ENCODE measurements around the gene ZSWIM1.

Gene ZSWIM1

DNA sequence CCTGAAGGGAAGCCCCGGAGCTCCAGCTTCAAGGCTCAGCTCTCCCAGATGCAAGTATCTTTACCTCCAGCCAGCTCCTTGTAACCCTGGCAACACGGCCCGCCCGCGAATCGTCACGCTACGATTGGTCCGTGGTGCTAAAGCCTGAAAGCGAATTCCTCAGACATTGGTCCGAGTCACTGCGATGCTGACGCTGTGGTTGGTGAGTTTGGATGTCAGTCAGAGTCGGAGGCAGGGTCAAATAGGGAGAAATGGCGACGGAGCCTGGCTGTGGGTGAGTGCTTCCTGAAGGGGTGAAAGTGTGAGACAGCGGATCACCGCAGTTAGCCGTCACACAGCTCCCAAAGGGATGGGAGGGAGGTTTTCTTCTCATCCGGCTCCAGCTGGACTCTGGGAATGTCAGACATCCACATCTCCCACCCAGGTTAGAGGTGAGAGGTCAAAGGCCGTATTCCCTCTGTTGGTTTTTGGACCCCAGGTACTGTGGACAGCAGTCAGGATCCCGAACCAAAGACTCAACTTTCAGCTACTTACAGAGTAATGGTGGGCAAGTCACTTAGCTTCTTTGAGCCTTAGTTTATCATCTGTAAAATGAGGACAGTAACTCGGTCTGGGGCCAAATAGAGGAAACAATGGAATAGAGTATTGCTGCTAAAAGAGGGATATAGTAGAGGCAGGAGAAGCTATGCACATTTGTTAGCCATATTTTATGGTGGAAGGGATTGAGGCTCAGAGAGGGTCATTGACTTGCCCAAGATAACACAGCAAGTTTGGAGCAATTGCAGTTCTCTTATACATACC, at the start of gene ZSWIM1:
ZSWIM1 (plus strand) TSS at position 240 of the 801 bp plus-strand sequence. CDS start 1,366 bp downstream, outside the sequence.
- peak; percentile 98 for DNase-seq
- in situ Hi-C loops (cut with HindIII; ENCODE audit: low pct_ligation_motif_present, low pct_unique_long_range_greater_than_20kb, low sequenced_read_pairs), result no loop called here

GRCh38 chr20:45832619-45833018, 48.4 kb upstream of the ZSWIM1 start:
- no peak for DNase-seq
- in situ Hi-C loops (cut with HindIII; ENCODE audit: low pct_ligation_motif_present, low pct_unique_long_range_greater_than_20kb, low sequenced_read_pairs), result no loop called here

GRCh38 chr20:45833030-45833882, 47.8 kb upstream of the ZSWIM1 start, which contains the start of gene SNX21:
Gene SNX21, plus strand, starts transcription at chr20:45833799. Its CDS starts 121 bp downstream, at chr20:45833920.
- in situ Hi-C loops (cut with HindIII; ENCODE audit: low pct_ligation_motif_present, low pct_unique_long_range_greater_than_20kb, low sequenced_read_pairs), result no loop called here
- peak; percentile 82 for DNase-seq

DNA sequence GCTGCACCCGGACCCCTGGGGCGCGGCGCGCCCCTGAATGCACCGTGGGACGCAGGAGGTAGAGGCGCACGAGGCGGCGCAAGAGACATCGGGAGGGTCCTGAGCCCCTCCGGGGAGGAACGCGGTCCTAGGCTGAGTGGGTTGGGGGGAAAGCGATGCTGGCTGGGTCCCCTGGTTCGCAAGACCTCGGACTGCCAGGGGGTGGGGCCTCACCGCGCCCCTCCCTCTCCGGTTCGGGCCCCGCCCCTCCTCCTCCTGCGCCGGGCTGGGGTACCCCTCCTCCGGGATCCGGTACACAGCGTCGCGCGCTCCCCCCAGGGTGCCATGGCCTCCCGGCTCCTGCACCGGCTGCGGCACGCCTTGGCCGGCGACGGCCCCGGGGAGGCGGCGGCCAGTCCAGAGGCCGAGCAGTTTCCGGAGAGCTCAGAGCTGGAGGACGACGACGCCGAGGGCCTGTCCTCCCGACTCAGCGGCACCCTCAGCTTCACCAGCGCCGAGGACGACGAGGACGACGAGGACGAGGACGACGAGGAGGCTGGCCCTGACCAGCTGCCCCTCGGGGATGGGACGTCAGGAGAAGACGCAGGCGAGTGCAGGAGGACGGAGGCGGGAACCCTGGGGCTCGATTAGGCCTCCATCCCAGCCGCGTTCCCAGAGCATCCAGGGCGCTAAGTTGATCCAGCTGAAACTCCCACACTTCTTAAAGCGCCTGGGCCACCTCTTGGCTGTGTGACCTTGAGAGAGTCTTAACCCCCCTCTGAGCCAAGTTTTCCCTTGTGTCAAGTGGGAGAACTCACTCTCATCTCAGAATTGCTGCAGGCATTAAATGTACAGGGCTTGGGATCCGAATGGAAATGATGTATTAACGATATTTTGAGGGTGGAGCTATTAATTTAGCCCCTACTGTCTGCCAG, 46.9 kb upstream of the ZSWIM1 start:
- in situ Hi-C loops (cut with HindIII; ENCODE audit: low pct_ligation_motif_present, low pct_unique_long_range_greater_than_20kb, low sequenced_read_pairs), result no loop called here
- peak; percentile 58 for DNase-seq

DNA sequence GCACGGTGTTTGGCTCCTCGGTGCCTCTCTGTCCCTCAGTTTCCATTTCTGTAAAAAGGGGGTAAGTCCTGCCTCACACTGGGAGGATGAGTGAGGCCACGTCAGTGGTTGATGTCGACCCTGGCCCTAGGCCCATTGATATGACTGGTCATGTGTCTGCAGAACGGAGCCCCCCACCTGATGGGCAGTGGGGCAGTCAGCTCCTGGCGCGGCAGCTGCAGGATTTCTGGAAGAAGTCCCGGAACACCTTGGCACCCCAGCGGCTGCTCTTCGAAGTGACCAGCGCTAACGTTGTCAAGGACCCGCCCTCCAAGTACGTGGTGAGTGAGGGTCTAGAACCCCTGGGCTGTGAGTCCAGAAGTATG, 46.2 kb upstream of the ZSWIM1 start:
- in situ Hi-C loops (cut with HindIII; ENCODE audit: low pct_ligation_motif_present, low pct_unique_long_range_greater_than_20kb, low sequenced_read_pairs), result no loop called here
- no peak for DNase-seq

DNA sequence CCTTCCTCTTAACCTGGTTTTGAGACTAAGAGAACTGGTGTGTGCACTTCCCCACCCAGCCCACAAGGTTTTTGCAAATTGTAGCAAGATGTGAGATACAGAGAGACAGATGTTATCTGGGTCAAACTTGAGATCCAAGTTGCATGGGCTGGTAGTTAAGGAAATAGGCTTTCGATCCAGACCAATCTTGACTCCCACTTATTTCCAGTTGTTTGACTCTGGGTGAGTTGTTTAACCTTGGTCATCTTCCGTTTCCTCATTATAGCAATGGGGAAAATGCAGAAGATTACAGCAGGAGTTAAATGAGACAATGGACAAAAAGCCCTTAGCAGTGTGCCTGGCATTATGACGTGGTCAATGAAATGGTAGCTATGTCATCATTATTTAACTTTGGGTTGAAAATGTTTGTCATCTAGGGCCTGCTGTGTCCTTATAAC, 45.7 kb upstream of the ZSWIM1 start:
- DNase-seq, result no peak
- in situ Hi-C loops (cut with HindIII; ENCODE audit: low pct_ligation_motif_present, low pct_unique_long_range_greater_than_20kb, low sequenced_read_pairs), result no loop called here

- in situ Hi-C loops (cut with HindIII; ENCODE audit: low pct_ligation_motif_present, low pct_unique_long_range_greater_than_20kb, low sequenced_read_pairs), result no loop called here
- no peak for DNase-seq
Observed at GRCh38 chr20:45835825-45836224, 45.2 kb upstream of the ZSWIM1 start.

- in situ Hi-C loops (cut with HindIII; ENCODE audit: low pct_ligation_motif_present, low pct_unique_long_range_greater_than_20kb, low sequenced_read_pairs), result no loop called here
- no peak for DNase-seq
Observed at GRCh38 chr20:45836841-45837240, 44.2 kb upstream of the ZSWIM1 start.

DNA sequence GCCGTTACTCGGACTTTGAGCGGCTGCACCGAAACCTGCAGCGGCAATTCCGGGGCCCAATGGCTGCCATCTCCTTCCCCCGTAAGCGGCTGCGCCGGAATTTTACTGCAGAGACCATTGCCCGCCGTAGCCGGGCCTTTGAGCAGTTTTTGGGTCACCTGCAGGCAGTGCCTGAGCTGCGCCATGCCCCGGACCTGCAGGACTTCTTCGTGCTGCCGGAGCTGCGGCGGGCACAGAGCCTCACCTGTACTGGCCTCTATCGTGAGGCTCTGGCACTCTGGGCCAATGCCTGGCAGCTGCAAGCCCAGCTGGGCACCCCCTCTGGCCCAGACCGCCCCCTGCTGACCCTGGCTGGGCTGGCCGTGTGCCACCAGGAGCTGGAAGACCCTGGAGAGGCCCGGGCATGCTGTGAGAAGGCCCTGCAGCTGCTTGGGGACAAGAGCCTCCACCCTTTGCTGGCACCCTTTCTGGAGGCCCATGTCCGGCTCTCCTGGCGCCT, 40.3 kb upstream of the ZSWIM1 start:
- no peak for DNase-seq
- in situ Hi-C loops (cut with HindIII; ENCODE audit: low pct_ligation_motif_present, low pct_unique_long_range_greater_than_20kb, low sequenced_read_pairs), result no loop called here

DNA sequence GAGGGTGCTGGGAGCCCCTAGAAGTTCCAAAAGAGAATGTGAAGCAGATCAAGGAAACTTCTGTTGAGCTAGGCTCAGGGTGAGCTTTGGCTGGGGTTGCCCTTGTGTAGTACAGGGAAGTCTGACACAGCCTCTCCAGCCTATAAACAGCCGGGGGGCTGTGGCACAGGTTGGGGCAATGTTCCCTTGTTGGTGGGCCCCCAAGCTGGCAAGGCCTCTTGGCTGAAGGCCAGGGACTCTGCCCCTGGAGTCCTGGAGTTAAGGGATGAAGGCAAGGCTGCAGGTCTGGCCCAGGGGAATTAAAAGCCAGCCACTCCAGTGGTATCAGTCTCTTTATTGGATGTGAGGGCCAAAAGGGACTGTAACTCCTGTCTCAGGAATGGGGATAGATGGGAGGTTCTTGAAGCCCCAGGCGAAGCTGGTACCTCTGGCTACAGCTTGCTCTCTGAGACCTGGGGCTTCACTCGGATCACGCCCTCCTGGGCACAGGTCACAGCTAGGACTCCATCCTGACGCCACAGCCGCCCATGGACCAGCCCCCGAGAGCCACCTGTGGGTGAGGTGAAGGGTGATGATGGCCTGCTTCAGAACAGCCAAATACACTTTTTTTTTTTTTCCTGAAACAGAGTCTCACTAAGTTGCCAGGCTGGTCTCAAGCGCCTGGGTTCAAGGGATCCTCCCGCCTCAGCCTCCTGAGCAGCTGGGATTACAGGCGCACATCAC, 39.5 kb upstream of the ZSWIM1 start:
- no peak for DNase-seq
- in situ Hi-C loops (cut with HindIII; ENCODE audit: low pct_ligation_motif_present, low pct_unique_long_range_greater_than_20kb, low sequenced_read_pairs), result no loop called here

DNA sequence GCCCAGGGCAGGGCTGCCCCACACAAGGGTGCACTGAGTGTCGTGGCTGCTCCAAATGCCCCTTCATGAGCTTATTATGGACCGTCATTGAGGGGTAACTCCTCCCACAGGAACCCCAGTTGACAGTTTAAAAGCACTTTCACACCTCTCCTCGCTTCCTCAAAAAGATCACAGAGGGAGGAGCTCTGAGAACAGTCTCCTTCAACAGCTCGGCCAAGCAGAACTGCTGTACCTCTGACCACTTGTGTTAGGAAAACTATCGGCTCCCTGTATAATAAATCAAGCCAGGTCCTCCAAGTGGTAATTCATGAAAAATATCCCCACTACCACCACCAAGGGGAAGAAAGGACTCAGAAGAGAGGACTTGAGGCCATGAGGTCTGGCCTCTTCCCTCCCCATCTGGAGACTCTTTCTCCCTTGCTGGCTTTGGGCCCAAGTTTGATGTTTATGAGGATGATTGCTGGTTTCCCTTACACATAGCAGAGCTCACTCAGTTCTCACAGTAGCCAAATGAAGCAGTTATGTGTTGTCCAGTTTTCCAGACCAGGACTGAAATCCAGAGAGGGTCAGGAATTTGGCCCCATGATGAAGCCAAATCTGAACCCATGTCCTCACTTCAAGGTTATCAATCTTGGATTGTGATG, 38.7 kb upstream of the ZSWIM1 start:
- no peak for DNase-seq
- in situ Hi-C loops (cut with HindIII; ENCODE audit: low pct_ligation_motif_present, low pct_unique_long_range_greater_than_20kb, low sequenced_read_pairs), result no loop called here

DNA sequence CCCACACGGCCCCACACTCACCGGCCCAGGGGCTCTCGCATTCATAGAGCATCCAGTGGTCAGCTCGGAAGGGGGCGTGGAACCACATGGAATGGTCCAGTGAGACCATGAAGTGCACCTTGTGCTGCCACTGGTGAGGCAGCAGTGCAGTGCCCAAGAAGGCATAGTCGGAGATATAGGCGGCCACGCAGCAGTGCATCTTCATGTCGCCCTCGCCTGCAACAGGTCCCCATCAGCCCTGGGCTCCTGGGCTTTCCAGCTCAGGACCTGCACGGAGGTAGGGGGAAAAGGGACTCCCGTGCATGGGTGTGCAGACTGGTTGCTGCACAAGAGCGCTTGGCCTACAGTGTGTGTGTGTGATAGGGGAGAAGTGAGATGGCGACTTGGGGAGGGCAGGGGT, 37.5 kb upstream of the ZSWIM1 start:
- in situ Hi-C loops (cut with HindIII; ENCODE audit: low pct_ligation_motif_present, low pct_unique_long_range_greater_than_20kb, low sequenced_read_pairs), result no loop called here

GRCh38 chr20:45845452-45845851, 35.6 kb upstream of the ZSWIM1 start:
- DNase-seq, result no peak
- in situ Hi-C loops (cut with HindIII; ENCODE audit: low pct_ligation_motif_present, low pct_unique_long_range_greater_than_20kb, low sequenced_read_pairs), result no loop called here

More for the DNA sequence above, 37.5 kb upstream of the ZSWIM1 start:
- no peak for DNase-seq

DNA sequence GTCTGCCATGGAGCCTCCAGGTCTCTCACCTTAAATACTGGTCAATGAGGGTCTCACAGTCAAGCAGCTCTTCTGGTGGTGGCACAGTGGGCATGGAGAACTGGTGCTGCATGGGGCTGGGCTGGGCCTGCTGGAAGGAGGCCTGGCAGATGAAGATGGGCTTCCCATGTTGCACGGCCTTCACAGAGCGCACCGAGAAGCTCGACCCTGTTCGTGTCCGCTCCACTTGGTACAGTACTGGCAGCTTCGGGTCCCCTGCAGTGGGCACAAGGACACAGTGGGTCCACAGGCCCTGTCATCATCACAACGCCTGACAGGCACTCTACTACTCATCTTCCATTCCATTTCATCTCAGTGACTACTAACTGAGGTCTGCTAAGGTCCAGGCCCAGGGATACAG, 32.6 kb upstream of the ZSWIM1 start:
- no peak for DNase-seq
- in situ Hi-C loops (cut with HindIII; ENCODE audit: low pct_ligation_motif_present, low pct_unique_long_range_greater_than_20kb, low sequenced_read_pairs), result no loop called here

DNA sequence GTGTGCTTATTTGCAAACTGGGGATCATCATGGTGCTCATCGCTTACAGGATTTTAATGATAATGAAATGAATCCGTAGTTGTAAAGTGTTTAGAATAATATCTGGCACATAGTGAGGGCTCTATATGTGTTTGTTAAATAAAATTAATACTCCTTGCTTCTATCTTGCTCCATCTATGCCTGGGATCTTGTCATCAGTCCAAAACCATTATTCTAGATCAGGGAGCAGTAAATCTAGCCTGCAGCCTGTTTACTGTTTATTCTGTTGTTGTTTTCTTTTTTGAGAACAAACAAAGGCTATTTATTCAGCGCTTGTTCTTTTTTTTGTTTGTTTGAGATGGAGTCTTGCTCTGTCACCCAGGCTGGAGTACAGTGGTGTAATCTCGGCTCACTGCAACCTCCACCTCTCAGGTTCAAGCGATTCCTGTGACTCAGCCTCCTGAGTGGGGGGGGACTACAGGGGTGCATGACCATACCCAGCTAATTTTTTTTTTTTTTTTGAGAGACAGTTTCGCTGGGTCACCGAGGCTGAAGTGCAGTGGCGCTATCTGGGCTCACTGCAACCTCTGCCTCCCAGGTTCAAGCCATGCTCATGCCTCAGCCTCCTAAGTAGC, 32.0 kb upstream of the ZSWIM1 start:
- in situ Hi-C loops (cut with HindIII; ENCODE audit: low pct_ligation_motif_present, low pct_unique_long_range_greater_than_20kb, low sequenced_read_pairs), result no loop called here

GRCh38 chr20:45850238-45850637, 30.8 kb upstream of the ZSWIM1 start:
- DNase-seq, result no peak
- in situ Hi-C loops (cut with HindIII; ENCODE audit: low pct_ligation_motif_present, low pct_unique_long_range_greater_than_20kb, low sequenced_read_pairs), result no loop called here

More for the DNA sequence above, 32.0 kb upstream of the ZSWIM1 start:
- no peak for DNase-seq

GRCh38 chr20:45850926-45851325, 30.1 kb upstream of the ZSWIM1 start:
- in situ Hi-C loops (cut with HindIII; ENCODE audit: low pct_ligation_motif_present, low pct_unique_long_range_greater_than_20kb, low sequenced_read_pairs), result no loop called here
- DNase-seq, result no peak

Data from ACHN (cell line).